Ovary (tissue), 3 donors: ENCODE measurements around the gene TENT4A.

Experiments
- CTCF ChIP-seq, 3 donors: fragments of 450-650 bp in 2 of 3; fragments of 200-600 bp in 1 of 3; IDR thresholded peaks; one replicate each; pipeline versions ENCODE4 v1.5.1 to v1.8.0; 2016 to 2022; ENCODE audit warnings: antibody characterized with exemption in 3 of 3, mild to moderate bottlenecking in 1 of 3
- EP300 ChIP-seq: sonication (generic); formaldehyde crosslinking; IDR thresholded peaks from one replicate; pipeline ENCODE4 v1.6.1; 2017; ENCODE audit warnings: antibody characterized with exemption
- POLR2A ChIP-seq: fragments of 450-650 bp; IDR thresholded peaks from one replicate; pipeline ENCODE4 v1.6.1; 2017; ENCODE audit warnings: antibody characterized with exemption, mild to moderate bottlenecking, moderate library complexity
- donor health status: DM: no; HTN: no; CAD: no.

- TF ChIP-seq CTCF (IDR thresholded peaks at IDR 0.05) = no peak
- TF ChIP-seq POLR2A = no peak
- no peak for TF ChIP-seq EP300
Observed at GRCh38 chr5:6731465-6732237, 18.4 kb downstream of the TENT4A start.
